ENCODE results near the gene CCDC77.

GRCh38 chr12:473198-473597, 71.8 kb downstream of the CCDC77 start:
- TF ChIP-seq, protein P1, sequence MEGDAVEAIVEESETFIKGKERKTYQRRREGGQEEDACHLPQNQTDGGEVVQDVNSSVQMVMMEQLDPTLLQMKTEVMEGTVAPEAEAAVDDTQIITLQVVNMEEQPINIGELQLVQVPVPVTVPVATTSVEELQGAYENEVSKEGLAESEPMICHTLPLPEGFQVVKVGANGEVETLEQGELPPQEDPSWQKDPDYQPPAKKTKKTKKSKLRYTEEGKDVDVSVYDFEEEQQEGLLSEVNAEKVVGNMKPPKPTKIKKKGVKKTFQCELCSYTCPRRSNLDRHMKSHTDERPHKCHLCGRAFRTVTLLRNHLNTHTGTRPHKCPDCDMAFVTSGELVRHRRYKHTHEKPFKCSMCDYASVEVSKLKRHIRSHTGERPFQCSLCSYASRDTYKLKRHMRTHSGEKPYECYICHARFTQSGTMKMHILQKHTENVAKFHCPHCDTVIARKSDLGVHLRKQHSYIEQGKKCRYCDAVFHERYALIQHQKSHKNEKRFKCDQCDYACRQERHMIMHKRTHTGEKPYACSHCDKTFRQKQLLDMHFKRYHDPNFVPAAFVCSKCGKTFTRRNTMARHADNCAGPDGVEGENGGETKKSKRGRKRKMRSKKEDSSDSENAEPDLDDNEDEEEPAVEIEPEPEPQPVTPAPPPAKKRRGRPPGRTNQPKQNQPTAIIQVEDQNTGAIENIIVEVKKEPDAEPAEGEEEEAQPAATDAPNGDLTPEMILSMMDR (IDR thresholded peaks at IDR 0.05): no peak
- no peak for TF ChIP-seq NFIC (IDR thresholded peaks at IDR 0.05; ENCODE audit: borderline replicate concordance)
- TF ChIP-seq SMC3 (IDR thresholded peaks at IDR 0.05; ENCODE audit: low read depth, low read length): no peak

All from SK-N-SH (cell line).